GM18907 (cell line): ENCODE data around the gene HDGF.
"Not testable (repeated sequence)": the region's sequence is repeated elsewhere in the genome, so short reads cannot be mapped to it uniquely, and the experiment has no call there.

ENCODE experiments used
- ATAC-seq: cut with Tn5 transposase; IDR thresholded peaks from one replicate; pipeline ENCODE4 v1.9.1; 2021; ENCODE audit warnings: mild to moderate bottlenecking, moderate library complexity; ENCODE audit not compliant: unreplicated experiment

HDGF gene

DNA sequence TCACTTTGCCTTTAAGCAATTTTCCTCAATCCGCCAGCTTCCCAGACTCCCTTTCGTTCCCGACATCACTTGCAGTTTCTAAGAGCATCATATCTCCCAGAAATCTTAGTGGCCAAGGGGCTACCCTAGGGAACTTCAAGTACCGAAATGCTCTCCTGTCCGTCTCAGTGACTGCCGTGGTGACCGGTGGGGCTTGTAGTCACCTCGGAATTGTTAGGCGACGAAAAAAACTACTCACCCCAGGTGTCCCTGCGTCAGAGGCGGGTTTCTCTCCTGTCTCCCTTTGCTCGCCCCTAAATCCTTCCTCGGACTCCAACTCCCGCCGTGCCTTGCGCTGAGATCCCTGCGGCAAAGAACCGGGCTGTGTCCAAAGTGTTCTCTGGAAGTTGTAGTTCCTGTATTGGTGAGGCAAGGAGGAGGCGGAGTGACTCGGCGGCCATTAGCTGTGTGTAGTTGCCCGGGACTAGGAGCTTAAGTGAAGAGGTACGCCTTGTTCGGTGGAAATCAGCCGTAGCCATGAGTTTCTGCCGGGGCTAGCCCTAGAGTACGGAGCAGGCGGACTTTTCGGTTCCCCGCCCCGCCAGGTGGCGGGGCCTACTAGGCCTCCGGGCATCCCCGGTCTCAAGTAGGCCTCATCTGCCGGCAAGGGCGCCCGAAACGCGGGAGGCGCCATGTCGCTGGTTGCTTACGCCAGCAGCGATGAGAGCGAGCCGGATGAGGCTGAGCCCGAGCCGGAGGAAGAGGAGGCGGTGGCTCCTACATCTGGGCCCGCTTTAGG lies 15.8 kb upstream of the HDGF start, which contains the start of gene PRCC:
Gene PRCC, plus strand, starts transcription at position 435 of the 778 bp plus-strand sequence. Its CDS starts 237 bp downstream, at position 672.
- ATAC-seq, result peak; percentile 89

DNA sequence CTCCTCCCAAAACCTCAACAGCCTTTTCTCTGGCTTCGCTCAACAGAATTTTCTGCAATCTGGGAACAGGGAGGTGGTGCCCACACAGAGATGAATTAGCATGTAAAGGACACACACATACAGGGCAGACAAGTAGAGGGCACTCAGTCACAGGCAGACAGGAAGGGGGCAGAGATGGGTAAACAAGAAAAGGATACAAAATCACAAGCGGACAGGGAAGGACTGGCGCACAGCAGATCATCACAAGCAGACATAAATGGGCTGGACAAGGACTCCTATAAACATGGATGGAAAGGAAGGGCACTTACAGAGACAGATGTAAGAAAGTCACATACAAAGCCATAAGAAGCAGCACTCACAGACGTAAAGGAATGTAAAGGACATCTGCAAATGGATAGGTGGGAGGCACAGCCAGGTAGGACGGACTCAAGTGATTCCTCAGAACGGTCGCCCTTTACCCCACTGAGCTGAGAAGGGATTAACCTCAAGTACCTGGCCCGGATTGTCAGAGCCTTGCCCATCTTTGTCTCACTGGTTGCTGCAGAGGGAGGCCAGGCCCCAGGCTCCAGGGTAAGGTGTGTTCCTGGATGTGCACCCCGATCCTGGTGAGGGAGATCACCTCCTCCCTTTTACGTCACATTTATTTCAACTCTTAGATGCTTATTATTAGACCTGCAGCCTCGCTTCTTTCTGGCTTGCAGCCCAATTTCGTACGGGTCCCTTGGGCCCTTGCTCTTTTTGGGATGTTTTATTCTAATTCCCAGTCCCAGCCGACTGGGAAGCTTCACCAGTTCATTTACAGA lies 15.0 kb upstream of the HDGF start:
- ATAC-seq, result peak; percentile 18

DNA sequence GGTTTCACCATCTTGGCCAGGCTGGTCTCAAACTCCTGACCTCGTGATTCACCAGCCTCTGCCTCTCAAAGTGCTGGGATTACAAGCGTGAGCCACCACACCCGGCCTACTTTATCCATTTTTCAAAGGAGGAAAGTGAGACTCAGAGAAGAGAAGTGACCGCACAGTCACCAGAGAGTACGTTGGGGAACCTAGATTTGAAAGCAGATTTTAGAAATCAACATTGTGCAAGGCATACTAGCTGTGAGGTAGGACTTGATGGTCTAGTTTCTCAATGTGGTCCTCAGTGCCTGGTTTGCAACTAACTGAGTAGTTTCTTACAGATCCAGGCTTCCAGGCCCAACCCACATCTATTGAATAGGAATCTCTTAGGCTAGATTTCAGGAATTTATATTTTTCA lies 14.2 kb upstream of the HDGF start:
- no peak for ATAC-seq

DNA sequence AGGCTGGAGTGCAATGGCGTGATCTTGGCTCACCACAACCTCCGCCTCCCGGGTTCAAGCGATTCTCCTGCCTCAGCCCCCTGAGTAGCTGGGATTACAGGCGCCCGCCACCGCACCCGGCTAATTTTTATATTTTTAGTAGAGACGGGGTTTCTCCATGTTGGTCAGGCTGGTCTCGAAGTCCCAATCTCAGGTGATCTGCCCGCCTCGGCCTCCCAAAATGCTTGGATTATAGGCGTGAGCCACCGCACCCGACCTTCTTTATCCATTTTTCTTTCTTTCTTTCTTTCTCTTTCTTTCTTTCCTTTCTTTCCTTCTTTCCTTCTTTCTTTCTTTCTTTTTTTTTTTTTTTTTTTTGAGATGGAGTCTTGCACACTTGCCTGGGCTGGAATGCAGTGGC lies 13.7 kb upstream of the HDGF start:
- ATAC-seq, result not testable (repeated sequence)

DNA sequence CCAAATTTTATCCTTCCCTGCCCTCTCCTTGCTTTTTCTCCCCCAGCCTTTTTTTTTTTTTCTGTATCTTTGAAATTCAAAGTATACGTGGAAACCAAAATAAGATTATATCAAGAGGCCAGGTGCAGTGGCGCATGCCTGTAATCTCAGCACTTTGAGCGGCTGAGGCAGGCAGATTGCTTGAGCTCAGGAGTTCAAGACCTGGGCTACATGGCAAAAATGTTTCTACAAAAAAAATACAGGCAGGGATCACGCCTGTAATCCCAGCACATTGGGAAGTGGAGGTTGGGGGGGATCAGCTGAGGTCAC lies 9.3 kb upstream of the HDGF start:
- no peak for ATAC-seq

DNA sequence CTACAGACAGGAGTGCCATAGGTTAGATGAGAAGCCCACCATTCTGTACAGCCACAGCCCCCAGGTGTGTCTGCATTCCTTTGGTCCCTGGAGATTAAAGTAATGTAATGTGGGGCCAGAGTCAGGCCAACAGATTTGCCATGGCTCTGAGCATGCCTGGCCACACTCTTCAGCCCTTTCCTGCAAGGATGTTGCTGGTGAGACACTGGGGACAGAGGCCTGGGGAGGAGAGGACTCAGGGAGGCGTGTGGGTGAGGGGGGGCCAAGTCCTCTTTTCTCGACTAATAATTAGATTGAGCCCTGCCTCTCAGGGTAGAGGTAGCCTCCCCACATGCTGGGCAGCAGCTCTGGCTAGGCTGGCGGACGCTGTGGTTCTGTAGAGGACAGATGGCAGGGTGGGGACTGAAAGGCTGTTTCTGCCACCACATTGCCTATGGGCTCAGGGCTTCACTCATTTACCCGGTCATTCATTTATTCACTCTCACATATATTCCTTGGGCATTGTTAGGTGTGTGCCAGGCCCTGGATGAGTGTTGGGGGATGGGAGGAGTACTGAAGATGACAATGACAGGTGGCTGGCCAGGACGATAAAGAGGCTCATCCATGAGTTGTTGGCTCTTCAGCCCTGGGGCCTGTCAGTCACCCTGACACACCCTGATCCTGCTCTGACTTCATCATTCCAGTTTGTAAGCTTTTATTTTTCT lies 8.8 kb upstream of the HDGF start:
- ATAC-seq, result no peak

DNA sequence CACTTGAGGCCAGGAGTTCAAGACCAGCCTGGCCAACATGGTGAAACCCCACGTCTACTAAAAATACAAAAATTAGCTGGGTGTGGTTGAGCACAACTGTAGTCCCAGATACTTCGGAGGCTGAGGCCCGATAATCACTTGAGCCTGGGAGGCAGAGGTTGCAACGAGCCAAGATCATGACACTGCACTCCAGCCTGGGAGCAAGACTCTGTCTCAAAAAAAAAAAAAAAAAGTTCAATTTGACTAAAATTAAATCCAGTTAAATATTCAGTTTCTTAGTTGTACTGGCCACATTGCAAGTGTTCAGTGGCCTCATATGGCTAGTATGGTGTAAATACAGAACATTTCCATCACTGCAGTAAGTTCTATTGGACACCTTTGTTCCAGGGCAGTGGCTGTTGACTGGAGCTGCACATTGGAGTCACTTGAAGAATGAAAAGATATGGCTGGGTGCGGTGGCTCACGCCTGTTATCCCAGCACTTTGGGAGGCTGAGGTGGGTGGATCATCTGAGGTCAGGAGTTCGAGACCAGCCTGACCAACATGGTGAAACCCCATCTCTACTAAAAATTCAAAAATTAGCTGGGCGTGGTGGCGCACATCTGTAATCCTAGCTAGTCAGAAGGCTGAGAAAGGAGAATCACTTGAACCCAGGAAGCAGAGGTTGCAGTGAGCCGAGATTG lies 6.2 kb upstream of the HDGF start:
- not testable (repeated sequence) for ATAC-seq

DNA sequence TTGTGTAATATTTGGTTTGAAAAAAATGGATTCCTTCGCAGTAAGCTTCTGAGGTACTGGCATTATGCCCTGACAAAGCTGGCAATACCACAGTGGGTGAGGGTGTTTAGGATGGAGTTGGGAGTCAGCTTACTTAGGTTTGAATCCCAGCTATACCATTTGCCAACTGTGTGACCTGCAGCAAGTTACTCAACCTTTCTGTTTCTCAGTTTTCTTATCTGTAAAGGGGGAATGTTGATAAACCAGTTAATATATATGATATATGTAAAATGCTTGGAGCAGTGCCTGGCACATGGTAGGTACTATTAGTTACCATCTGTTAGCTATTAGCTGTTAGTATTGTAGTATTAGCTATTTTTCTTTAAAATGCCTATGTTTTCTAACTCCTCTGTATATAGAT lies 4.9 kb upstream of the HDGF start:
- ATAC-seq, result no peak

DNA sequence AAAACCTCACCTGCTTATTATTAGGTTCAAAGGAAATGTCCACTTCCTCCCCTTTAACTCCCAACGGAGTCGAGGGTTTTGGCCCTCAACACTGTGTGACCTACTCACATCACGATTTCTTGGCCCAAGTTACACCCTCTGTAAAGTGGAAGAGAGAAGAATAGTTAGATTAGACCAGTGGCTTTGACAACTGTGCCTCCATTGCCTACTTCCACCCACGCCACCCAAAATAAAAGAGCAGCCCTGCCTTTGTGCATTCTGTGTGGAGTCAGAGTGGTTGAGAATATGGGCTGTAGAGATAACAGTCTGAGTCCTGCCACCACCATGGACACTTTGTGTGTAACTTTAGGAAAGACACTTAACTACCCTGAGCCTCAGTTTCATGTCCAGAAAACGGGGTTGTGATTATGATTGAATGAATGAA lies 4.1 kb upstream of the HDGF start:
- ATAC-seq, result no peak

DNA sequence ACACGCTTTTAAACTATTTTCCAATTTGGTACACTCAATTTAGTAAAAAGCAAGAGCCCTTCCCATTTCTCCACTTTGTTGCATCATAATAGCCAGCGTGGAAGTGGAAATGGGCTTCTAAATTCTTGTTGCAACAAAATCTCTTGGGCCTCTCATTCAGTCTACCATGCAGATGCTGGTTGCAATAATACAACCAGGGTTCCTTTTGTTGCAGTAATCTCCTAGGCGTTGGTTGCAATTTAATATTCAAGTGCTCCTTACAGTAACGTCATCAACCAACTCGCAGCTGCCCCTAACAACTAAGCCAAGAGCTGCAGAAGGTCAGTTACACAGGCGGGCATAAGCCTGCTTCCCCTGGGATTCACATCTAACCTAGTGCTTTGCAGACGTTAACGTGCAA lies 2.7 kb upstream of the HDGF start:
- ATAC-seq, result no peak

DNA sequence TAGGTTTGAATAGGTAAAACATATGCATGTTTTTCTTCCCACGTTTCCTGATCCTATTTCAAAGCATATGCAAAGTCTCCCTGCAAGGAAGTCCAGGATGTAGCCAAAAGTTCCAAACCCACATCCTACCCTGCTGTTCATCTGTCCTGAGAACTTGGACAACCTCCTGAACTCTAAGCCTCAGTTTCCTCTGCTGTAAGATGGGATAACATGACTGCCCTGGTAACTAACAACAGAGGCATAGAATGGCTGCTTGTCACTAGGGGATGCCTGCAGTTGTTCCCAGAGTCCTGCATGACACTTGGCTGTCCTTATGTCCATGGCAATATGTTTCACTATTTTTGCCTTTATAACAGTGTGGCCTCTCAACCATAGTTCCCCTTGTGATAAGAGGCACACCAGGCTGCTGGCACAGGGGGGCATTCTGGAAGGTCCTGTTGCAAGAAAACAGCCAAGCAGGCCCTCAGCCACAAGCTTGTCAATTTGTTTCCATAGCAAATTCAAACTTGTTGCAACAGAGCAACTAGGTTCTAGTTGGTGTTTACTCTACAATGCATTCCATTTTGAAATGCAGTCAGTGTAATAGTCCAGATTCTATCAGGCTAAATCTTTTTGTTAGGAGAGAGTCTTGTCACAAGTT lies 1.5 kb upstream of the HDGF start:
- no peak for ATAC-seq

DNA sequence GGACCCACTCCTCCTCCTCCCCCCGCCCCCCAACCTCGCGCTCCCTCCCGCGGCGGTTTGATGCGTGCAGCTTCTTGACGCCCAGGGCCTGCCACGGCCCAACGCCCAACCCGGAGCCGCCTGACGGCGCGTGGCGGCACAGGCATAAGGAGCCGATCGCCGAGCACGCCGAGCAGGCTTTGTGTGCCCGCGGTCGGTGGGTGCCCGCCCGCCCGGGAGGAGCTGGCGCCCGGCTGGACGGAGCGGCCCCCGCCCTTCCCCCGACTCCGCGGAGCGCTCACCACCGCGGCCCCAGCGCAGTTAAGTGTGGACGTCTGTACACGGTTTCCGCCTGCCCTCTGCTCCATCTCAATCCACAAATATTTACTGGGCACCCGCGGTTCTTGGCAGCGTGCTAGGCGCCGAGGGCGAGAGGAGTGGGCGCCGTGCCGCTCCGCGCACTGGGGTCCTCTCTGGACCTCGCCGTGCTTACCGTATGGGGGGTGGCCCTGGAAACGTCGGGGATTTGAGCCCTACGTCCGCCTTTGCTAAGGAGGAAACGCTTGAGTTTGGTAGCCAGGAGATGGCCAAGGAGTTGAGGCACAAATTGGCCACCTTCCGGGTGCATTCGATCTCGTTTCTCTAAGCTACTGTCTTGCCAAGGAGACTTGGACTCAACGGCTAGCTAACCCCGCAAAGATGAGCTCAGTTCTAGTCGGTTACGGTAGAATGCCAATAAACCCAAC lies 444 bp upstream of the HDGF start:
- ATAC-seq, result peak; percentile 68

DNA sequence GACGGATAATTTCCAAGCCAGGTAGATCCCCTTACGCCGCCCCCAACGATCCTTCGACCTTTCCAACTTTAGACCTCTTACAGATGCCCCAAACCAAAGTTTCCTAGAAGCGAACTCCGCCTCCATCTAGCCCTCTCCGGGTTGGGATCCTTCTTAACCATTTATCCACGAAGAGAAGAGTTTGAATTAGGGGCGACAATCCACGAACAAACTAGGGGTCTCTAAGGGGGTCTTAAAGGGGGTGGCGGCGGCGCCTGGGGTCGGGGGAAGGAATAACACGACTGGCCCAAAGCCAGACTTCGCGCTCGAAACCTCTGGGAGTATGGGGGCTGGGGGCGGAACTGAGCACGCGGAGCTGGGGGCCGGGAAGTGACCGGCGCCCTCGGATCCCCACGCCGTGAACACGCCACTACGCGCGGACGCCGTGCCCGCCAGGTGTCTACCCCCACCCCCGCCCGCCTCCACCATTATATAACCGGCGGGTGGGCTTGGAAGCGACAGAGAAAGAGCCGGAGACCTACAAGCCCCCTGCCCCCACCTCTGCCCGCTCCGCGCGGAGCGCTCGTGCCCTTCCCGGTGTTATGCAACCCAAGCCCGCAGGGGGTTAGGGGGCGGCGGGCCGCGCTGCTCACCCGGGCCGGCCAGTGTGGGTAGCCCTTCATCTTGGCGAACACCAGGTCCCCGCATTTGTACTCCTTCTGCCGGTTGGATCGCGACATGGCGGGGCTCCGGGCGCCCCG lies 594 bp downstream of the HDGF start:
- peak; percentile 12 for ATAC-seq

DNA sequence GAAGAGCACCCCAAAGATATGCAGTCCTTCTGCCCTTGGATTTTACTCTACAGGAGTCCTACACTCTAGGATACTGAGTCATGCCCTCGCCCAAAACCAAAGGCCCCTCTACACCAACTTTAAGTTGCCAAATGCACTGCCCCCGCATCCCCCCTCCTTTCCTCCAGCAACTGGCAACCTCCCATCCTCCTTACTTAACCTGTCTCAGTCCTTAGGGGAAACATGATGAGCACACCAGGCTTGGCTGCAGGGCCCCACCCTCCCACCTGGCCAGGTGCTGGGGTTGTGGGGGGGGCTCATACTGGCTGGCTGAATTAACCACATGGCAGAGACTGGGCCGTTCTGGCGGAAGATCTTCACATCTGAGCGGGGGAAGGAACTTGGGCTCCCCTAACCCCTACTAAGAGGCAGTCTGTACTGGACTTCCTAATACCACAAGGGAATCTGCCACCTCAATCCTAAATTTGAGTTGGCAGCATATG lies 1.2 kb downstream of the HDGF start:
- no peak for ATAC-seq

DNA sequence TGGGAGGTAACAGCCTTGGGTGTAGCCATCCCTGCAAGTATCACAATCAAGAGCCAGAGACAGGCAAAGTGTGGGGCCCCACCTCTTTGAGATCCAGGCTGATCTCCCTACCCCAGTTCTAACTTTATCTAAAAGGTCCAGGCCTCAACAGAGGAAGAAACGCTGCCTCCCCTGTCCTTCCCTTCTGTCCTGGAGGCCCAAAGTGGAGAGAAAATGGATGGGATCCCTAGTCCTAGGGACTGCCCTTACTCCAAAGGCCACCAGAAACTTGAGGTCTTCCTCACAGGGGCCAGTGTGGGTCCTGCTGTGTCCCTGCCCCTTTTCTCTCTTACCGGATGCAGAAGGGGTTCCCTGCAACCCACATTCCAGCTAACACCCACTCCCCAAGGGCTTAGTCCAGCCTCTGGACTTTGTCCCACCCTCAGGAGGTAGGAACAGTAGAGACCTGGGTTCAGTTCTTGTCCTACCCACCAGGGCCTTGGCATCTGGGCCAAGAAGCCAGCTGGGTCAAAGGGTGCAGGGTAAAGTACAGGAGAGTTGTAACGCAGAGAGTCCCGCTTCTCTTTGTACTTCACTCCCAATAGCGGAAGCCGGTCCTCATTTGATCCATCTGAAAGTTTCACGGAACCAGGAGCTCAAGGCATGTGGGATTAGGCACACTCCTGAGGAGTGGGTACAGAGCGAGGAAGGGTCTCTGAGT lies 1.9 kb downstream of the HDGF start:
- no peak for ATAC-seq

DNA sequence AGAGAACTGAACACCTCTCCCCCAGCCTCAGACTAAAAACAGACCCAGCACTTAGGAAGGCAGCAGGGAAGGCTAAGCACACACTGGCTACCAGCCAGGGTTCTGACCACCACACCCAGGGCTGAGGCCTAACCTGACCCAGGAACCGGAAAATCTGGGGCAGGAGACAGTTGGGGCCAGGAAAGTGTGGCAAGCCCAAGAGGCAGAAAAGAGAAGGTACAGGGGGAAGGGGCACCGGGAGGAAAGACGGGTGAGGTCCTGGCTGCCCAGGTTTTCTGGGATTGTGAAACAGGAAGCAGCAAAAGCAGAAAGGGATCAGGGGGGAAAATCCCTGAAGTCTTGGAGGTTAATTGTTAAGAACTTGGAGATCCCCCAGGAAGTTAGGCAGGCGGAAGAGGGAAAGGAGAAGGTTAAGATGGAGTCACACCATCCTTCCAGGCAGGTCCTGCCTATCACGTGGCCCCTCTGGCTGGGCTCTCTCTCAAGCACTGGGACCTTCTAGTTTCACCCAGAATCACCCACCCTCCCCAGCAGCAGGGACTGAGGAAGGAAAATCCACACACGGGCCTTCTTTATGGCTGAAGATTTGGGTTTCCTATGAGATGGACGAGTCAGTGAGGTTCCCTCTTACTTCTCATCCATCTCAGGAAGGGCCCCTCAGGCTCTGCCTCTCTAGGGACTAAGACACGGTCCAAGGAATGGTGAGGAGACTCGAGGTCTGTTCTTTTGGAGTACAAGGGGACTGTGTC lies 2.6 kb downstream of the HDGF start:
- ATAC-seq, result no peak

DNA sequence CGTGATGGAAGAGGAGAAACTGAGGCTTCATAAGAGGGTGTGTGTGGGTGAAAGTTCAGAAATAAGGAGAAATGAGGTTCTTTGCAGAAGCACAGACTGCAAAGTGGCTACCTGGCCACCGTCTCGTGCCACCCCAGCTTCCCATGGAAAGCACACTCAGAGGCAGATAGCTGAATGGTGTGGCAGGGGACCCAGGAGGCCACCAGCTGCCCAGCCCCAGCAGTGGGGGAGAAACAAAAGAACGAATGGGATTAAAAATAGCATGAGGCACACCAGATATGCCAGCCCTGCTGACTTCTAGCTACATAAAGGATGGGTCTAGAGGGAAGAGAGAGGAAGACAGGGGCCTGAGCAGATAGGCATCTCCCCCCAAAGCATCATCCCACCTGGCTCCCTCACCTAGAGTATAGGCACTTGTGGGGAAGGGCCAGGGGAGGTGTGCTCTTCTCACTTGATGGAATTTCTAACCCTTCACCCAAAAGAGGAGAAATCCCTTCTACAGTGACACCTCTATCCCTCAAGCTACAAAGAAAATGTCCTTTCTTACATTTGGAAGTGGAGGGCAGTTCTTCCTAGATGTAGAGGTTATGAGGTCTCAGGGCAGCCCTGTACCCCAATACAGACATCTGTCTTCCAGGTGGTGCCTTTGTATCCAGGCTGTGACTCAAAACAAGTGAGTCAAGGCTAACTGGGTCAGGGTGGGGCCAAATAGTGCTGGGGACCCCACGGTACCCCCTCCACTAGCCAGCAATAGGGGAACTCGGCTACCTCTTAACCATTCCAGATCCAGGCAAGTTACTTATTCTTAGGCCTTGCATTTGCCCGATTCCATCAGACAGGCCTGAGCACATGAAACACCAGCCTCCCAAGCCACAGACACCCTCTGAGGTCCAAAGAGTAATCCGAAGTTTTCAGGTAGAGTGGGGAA lies 3.5 kb downstream of the HDGF start:
- no peak for ATAC-seq
